IMR-90 (cell line): ENCODE data around the gene NCS1. TPM values are rescaled to one million over a fixed set of nuclear protein-coding genes. Genes with fewer than 3 reads are reported as not detected.

Experiments
- ATAC-seq: fragments of 200-7000 bp; cut with Tn5 transposase; 2 replicates; pipeline ENCODE4 v1.9.1; 2020; ENCODE audit warnings: low read depth, mild to moderate bottlenecking, moderate library complexity
- BruUV-seq: library from RNA; stranded (reverse); fragments of 400-500 nt; replicated peaks from 2 replicates; lab custom pipeline; 2021; lab: Mats Ljungman, UMichigan
- CTCF ChIA-PET: fragments of 300-600 bp; formaldehyde crosslinking; extraction: SDS; loops from one replicate; lab custom pipeline; 2021; ENCODE audit warnings: antibody characterized with exemption; lab: Yijun Ruan, JAX
- POLR2A ChIA-PET: fragments of 300-600 bp; sonication (Branson Sonifier 250); formaldehyde crosslinking; loops from one replicate; lab custom pipeline; 2022; ENCODE audit warnings: antibody characterized with exemption; ENCODE audit not compliant: unreplicated experiment; lab: Charles Lee
- DNase-seq: peaks from one replicate; pipeline ENCODE4 v3.0.0; 2013
- H2AFZ ChIP-seq: replicated peaks from 2 replicates; pipeline ENCODE3; 2013; ENCODE audit warnings: low read length, mild to moderate bottlenecking; ENCODE audit not compliant: poor library complexity
- H2AK5ac ChIP-seq: 2 replicates; pipeline ENCODE4 v1.6.1; 2013; ENCODE audit warnings: low read depth, low read length, inconsistent platforms
- H2AK9ac ChIP-seq: replicated peaks from 2 replicates; pipeline ENCODE3; 2013; ENCODE audit warnings: mild to moderate bottlenecking, low read depth, low read length, moderate library complexity; ENCODE audit not compliant: poor library complexity
- H2BK120ac ChIP-seq: 2 replicates; pipeline ENCODE4 v1.6.1; 2013; ENCODE audit warnings: low read depth, low read length, inconsistent platforms
- H2BK15ac ChIP-seq: 3 replicates; pipeline ENCODE4 v1.6.1; 2013; ENCODE audit warnings: low read depth, low read length, inconsistent platforms
- H2BK20ac ChIP-seq: 2 replicates; pipeline ENCODE4 v1.6.1; 2013; ENCODE audit warnings: low read depth, mild to moderate bottlenecking, inconsistent platforms, low read length, moderate library complexity
- H2BK5ac ChIP-seq: 2 replicates; pipeline ENCODE4 v1.6.1; 2013; ENCODE audit warnings: mild to moderate bottlenecking, low read depth, low read length, inconsistent platforms; ENCODE audit not compliant: poor library complexity, severe bottlenecking
- H3K14ac ChIP-seq: replicated peaks from 2 replicates; pipeline ENCODE4 v1.6.1; 2013; ENCODE audit warnings: low read depth, low read length, inconsistent platforms
- H3K18ac ChIP-seq: 2 replicates; pipeline ENCODE4 v1.6.1; 2013; ENCODE audit warnings: low read depth, low read length, control low read depth
- H3K23ac ChIP-seq: 2 replicates; pipeline ENCODE4 v1.6.1; 2013; ENCODE audit warnings: low read depth, low read length, inconsistent platforms
- H3K27ac ChIP-seq: 2 replicates; pipeline ENCODE4 v1.5.1; 2013; ENCODE audit warnings: mild to moderate bottlenecking, control low read depth, low read length; ENCODE audit not compliant: insufficient read depth
- H3K27me3 ChIP-seq: 2 replicates; pipeline ENCODE4 v1.6.1; 2013; ENCODE audit warnings: low read length; ENCODE audit not compliant: control insufficient read depth, insufficient read depth
- H3K36me3 ChIP-seq: 2 replicates; pipeline ENCODE4 v1.6.1; 2013; ENCODE audit warnings: low read length, mixed read lengths; ENCODE audit not compliant: control insufficient read depth, insufficient read depth
- H3K4ac ChIP-seq: 2 replicates; pipeline ENCODE4 v1.6.1; 2013; ENCODE audit warnings: low read depth, low read length, inconsistent platforms
- H3K4me1 ChIP-seq: 2 replicates; pipeline ENCODE4 v1.6.1; 2013; ENCODE audit warnings: low read length, mixed read lengths; ENCODE audit not compliant: control insufficient read depth, insufficient read depth
- H3K4me2 ChIP-seq: 2 replicates; pipeline ENCODE4 v1.6.1; 2013; ENCODE audit warnings: low read depth, mild to moderate bottlenecking, control low read depth, low read length, moderate library complexity
- H3K4me3 ChIP-seq: 2 replicates; pipeline ENCODE4 v1.5.1; 2013; ENCODE audit warnings: low read depth, mild to moderate bottlenecking, control low read depth, low read length, moderate library complexity; ENCODE audit not compliant: insufficient read depth
- H3K56ac ChIP-seq: 2 replicates; pipeline ENCODE4 v1.6.1; 2013; ENCODE audit warnings: low read length, inconsistent platforms; ENCODE audit not compliant: insufficient read depth; ENCODE audit errors: extremely low read depth
- H3K79me1 ChIP-seq, 2 experiments: 2 replicates each; pipeline ENCODE4 v1.6.1; 2013; ENCODE audit warnings: low read length in 2 of 2, inconsistent platforms in 1 of 2, low read depth in 1 of 2
- H3K9ac ChIP-seq: 2 replicates; pipeline ENCODE4 v1.6.1; 2013; ENCODE audit warnings: low read depth, low read length, control low read depth
- H3K9me1 ChIP-seq: 2 replicates; pipeline ENCODE4 v1.6.1; 2013; ENCODE audit warnings: low read length, inconsistent platforms; ENCODE audit not compliant: insufficient read depth
- H3K9me3 ChIP-seq: 2 replicates; pipeline ENCODE4 v1.6.1; 2013; ENCODE audit warnings: low read length; ENCODE audit not compliant: control insufficient read depth, insufficient read depth
- H4K20me1 ChIP-seq: 2 replicates; pipeline ENCODE4 v1.6.1; 2013; ENCODE audit warnings: low read length, inconsistent platforms; ENCODE audit not compliant: insufficient read depth
- H4K5ac ChIP-seq: 2 replicates; pipeline ENCODE4 v1.6.1; 2013; ENCODE audit warnings: mild to moderate bottlenecking, low read depth, low read length, control low read depth
- H4K8ac ChIP-seq, 2 experiments: 2 replicates each; pipeline ENCODE4 v1.6.1; 2013; ENCODE audit warnings: low read depth in 2 of 2, low read length in 2 of 2, control low read depth in 1 of 2, inconsistent platforms in 1 of 2
- H4K91ac ChIP-seq: 2 replicates; pipeline ENCODE4 v1.6.1; 2013; ENCODE audit warnings: low read depth, low read length, inconsistent platforms; ENCODE audit not compliant: insufficient read depth
- BHLHE40 ChIP-seq: fragments of 150-350 bp; IDR thresholded peaks from 2 replicates; pipeline ENCODE4 v1.6.1; 2016; ENCODE audit warnings: mild to moderate bottlenecking, low read depth, low read length
- CHD1 ChIP-seq: IDR thresholded peaks from 2 replicates; pipeline ENCODE4 v1.6.1; 2012; ENCODE audit warnings: low read depth, low read length, improper control_type of control experiment
- FOS ChIP-seq: fragments of 150-350 bp; IDR thresholded peaks from 2 replicates; pipeline ENCODE4 v1.6.1; 2016; ENCODE audit warnings: low read depth, low read length
- POLR2A ChIP-seq: IDR thresholded peaks from 2 replicates; pipeline ENCODE4 v1.6.1; 2012; ENCODE audit warnings: mild to moderate bottlenecking, low read depth, low read length
- RFX5 ChIP-seq: IDR thresholded peaks from 2 replicates; pipeline ENCODE4 v1.8.0; 2012; ENCODE audit warnings: low read depth, mild to moderate bottlenecking, low read length, moderate library complexity
- USF2 ChIP-seq: fragments of 150-350 bp; IDR thresholded peaks from 2 replicates; pipeline ENCODE4 v1.6.1; 2017; ENCODE audit warnings: mild to moderate bottlenecking, antibody characterized with exemption, low read length, low read depth
- WGBS, 2 experiments: methylation state at CpG; one replicate each; pipeline versions ENCODE4 v1.1.5 to v1.1.7; 2013; ENCODE audit warnings: missing lambda C conversion rate in 2 of 2; ENCODE audit not compliant: insufficient read length in 1 of 2; ENCODE audit errors: extremely low coverage in 2 of 2; 5-methylcytosine and 5-hydroxymethylcytosine counted together
- dilution Hi-C: fragments of 300-500 bp; cut with HindIII; formaldehyde crosslinking; loops from one replicate; pipeline ENCODE4 v1.14.3; 2018; ENCODE audit warnings: low sequenced_read_pairs; ENCODE audit not compliant: unreplicated experiment
- in situ Hi-C: fragments of 300-500 bp; cut with MboI; formaldehyde crosslinking; loops from 3 replicates; pipeline ENCODE4 v1.14.3; 2019; ENCODE audit warnings: low sequenced_read_pairs, inconsistent platforms, mixed read lengths
- intact Hi-C: fragments of 100-400 bp; cut with micrococcal nuclease; formaldehyde crosslinking; loops from 2 replicates; pipeline ENCODE4 v1.10.0; 2022
- polyA plus RNA-seq, 3 experiments: library from polyadenylated mRNA; depleted of rRNA; stranded (reverse); fragments of >200 nt; gene quantifications; 2 replicates each; pipeline ENCODE4 v1.2.3, GENCODE V29; 2012; ENCODE audit warnings: low replicate concordance in 1 of 3
- total RNA-seq: library from RNA; depleted of rRNA; stranded (reverse); fragments of >200 nt; gene quantifications from 2 replicates; pipeline ENCODE4 v1.2.3, GENCODE V29; 2012

The NCS1 gene
- total and polyA plus RNA-seq, 2 of the 4 experiments (the other 2 are of a cell fraction): 41.0 to 60.5 TPM

- TF ChIP-seq USF2 (no peak), POLR2A (no peak)
Measured at GRCh38 chr9:130177898-130178805, 5.9 kb downstream of the NCS1 start (continued).

GRCh38 chr9:130179331-130179907 is 7.2 kb downstream of the NCS1 start:
- peaks cover 14% of the 10 kb centered on the region for H3K36me3 ChIP-seq
- H3K14ac ChIP-seq: no peak overlapping the region
- no peak overlapping the region for H3K27ac ChIP-seq
- H2BK5ac ChIP-seq: no peak overlapping the region
- no TSS peak for BruUV-seq
- H3K4ac ChIP-seq: no peak overlapping the region
- H3K9me1 ChIP-seq: peaks cover 25% of the 10 kb centered on the region; the same call in 1 of the 2 replicates
- H4K5ac ChIP-seq: no peak overlapping the region
- no peak overlapping the region for H3K18ac ChIP-seq
- H3K79me1 ChIP-seq: peaks cover 21 to 79% of the 10 kb centered on the region in 2 experiments
- CTCF ChIA-PET: no interaction called here
- no peak overlapping the region for H3K9ac ChIP-seq
- no peak overlapping the region for H4K91ac ChIP-seq
- H3K27me3 ChIP-seq: no peaks in the 10 kb centered on the region
- intact Hi-C loops (no loop called here), in situ Hi-C loops (no loop called here), dilution Hi-C loops (no loop called here)
- no peak overlapping the region for H2AK5ac ChIP-seq
- no CpG with 5 or more reads among the region's 2 CpGs for WGBS, 2 experiments
- H4K20me1 ChIP-seq: peaks cover 62% of the 10 kb centered on the region
- no peak overlapping the region for H2AK9ac ChIP-seq
- H3K4me2 ChIP-seq: no peak overlapping the region
- H3K4me1 ChIP-seq: peaks cover 13% of the 10 kb centered on the region
- POLR2A ChIA-PET: no interaction called here
- DNase-seq (no peak), ATAC-seq (no peak)
- no peak overlapping the region for H2AFZ ChIP-seq
- no peak overlapping the region for H2BK20ac ChIP-seq
- no peak for TF ChIP-seq RFX5
- no peak for TF ChIP-seq FOS
- no peak for TF ChIP-seq USF2
- TF ChIP-seq CHD1: no peak
- no peak for TF ChIP-seq POLR2A
- TF ChIP-seq BHLHE40: no peak
- no peak overlapping the region for H2BK120ac ChIP-seq
- H3K9me3 ChIP-seq: no peaks in the 10 kb centered on the region
- H4K8ac ChIP-seq: no peak overlapping the region
- no peak overlapping the region for H3K23ac ChIP-seq
- H3K56ac ChIP-seq: no peak overlapping the region
- H2BK15ac ChIP-seq: no peak overlapping the region
- H3K4me3 ChIP-seq: no peak overlapping the region
